ENCODE data around the gene NEBL. TPM values are rescaled to one million over a fixed set of nuclear protein-coding genes. Genes with fewer than 3 reads are reported as not detected.
A peak's percentile ranks its signal among the peaks of the same experiment; 100 is the strongest.

NEBL gene
- total and polyA plus RNA-seq, 9 of the 15 experiments (the other 6 are each of a cell fraction or from before 2014, with no cell fraction given) = 0.82 to 14.6 (median 9.8) TPM

DNA sequence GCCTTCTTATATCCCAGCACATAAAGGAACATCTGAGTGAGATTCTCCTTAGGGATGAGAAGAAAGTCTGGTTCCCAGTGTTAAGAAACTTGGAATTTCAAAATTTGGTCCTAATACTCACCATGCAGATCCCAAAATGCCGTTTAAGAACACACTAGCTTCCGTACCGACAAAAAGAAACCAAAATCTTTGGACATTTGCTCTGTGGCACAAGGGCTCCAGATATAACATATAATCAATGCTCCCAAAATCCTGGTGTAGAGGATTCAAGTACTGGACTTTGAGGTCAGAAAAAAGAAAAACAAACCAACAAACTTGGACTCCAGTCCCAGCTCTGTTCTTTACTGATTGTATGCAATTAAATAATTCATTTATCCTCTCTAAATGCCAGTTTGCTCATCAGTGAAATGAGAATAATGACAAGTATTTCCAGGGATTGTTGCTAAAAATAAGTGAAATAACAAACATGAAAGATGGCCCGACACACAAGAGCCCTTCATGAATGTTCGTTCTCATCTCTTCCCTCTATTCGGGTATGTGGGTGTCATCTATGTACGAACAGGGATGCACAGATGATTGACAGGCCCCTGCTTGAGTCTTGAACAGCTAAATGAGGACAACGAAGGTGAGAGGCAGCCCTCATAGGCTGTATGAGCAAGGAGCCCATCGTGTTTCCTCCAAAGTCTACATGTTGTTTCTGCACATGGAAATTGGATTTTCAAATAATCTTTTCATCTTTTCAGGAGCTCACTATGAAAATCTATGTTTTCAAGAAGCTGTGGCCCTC, 48.6 kb upstream of the NEBL start:
- Histone ChIP-seq H2AFZ (ENCODE audit: low read depth, low read length) (no peak overlapping the region), H3K9me1 (ENCODE audit: control insufficient read depth, insufficient read depth, low read length) (no peaks in the 10 kb centered on the region), H3K9me3 (replicated peaks; ENCODE audit: control insufficient read depth, insufficient read depth, low read depth, low read length) (no peaks in the 10 kb centered on the region), H3K27me3 (ENCODE audit: control insufficient read depth in 2 of 2, insufficient read depth in 2 of 2, low read length in 2 of 2) (no peaks in the 10 kb centered on the region), H3K79me2 (ENCODE audit: control insufficient read depth, insufficient read depth, low read length) (no peaks in the 10 kb centered on the region), H3K27ac (ENCODE audit: extremely low read depth, low read depth, low read length) (no peak overlapping the region), H4K20me1 (replicated peaks; ENCODE audit: control insufficient read depth, insufficient read depth, low read length) (no peaks in the 10 kb centered on the region), H3K4me3 (no peak overlapping the region), H3K4me2 (ENCODE audit: insufficient read depth, low read length) (no peak overlapping the region), H3K4me1 (replicated peaks in 1 of 2; ENCODE audit: control insufficient read depth in 2 of 2, insufficient read depth in 2 of 2, low read length in 2 of 2) (no peaks in the 10 kb centered on the region; a peak in 1 of 5 replicates), H3K36me3 (ENCODE audit: control insufficient read depth, insufficient read depth, low read length) (no peaks in the 10 kb centered on the region), H3K9ac (ENCODE audit: insufficient read depth in 1 of 2, low read depth in 2 of 2, low read length in 2 of 2) (no peak overlapping the region)
- intact Hi-C loops (cut with micrococcal nuclease) (no loop called here), in situ Hi-C loops (cut with MboI) (no loop called here)
- DNase-seq (ENCODE audit: extremely low read depth in 1 of 4, low spot score in 3 of 4) (no peak), ATAC-seq (no peak), FAIRE-seq (no peak)
- TF ChIP-seq HSF4 (CRISPR knock-in tag; IDR thresholded peaks at IDR 0.05; ENCODE audit: borderline replicate concordance) = no peak
- TF ChIP-seq PKNOX1 (IDR thresholded peaks at IDR 0.05) = peak; percentile 65
- ChIA-PET POLR2A (no interaction called here), CTCF (ENCODE audit: low intra/inter-chr PET ratio) (no interaction called here)
- whole genome bisulfite sequencing (ENCODE audit: insufficient coverage, low coverage, missing lambda C conversion rate) = 29% methylated on average over 9 of the region's 9 CpGs
- BruUV-seq (replicated peaks) = no TSS peak

DNA sequence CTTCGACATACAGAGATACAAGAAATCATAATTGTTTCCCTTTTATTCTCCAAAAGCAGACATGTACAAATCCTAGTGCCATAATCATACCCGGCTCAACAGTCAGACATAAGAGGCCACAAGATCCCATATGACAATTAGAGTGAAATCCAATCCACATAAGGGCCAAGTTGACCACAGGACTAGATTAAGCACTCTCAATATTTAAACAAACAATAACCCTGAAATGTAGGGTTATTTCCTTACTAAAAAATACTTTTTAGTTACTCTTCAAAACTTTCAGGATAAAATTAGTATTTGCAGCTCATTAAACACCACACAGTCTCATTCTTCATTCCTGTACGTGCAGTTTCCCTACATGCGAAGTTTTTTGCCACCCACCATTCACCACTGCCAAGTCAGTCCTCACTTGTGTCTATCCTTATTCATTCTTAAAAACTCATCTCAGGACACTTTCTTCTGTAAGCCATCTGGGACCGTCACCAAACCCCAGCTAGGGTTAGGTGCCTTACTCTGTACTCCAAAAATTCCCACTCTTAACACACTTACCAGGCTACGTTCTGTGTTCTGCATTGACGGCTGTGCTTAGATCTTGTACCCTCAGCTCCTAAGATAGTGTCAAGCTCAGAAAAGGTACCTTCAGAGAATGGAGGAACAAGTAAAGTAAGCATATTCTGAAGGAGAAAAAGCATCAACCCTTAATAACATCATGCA, 47.8 kb upstream of the NEBL start:
- Histone ChIP-seq H3K4me1 (replicated peaks in 1 of 2; ENCODE audit: control insufficient read depth in 2 of 2, insufficient read depth in 2 of 2, low read length in 2 of 2) (no peaks in the 10 kb centered on the region; a peak in 1 of 5 replicates), H3K4me2 (ENCODE audit: insufficient read depth, low read length) (no peak overlapping the region), H3K27me3 (ENCODE audit: control insufficient read depth in 2 of 2, insufficient read depth in 2 of 2, low read length in 2 of 2) (no peaks in the 10 kb centered on the region), H3K36me3 (ENCODE audit: control insufficient read depth, insufficient read depth, low read length) (no peaks in the 10 kb centered on the region), H3K4me3 (no peak overlapping the region), H3K79me2 (ENCODE audit: control insufficient read depth, insufficient read depth, low read length) (no peaks in the 10 kb centered on the region), H4K20me1 (replicated peaks; ENCODE audit: control insufficient read depth, insufficient read depth, low read length) (no peaks in the 10 kb centered on the region), H2AFZ (ENCODE audit: low read depth, low read length) (no peak overlapping the region), H3K9ac (ENCODE audit: insufficient read depth in 1 of 2, low read depth in 2 of 2, low read length in 2 of 2) (no peak overlapping the region), H3K9me3 (replicated peaks; ENCODE audit: control insufficient read depth, insufficient read depth, low read depth, low read length) (no peaks in the 10 kb centered on the region), H3K27ac (ENCODE audit: extremely low read depth, low read depth, low read length) (no peak overlapping the region), H3K9me1 (ENCODE audit: control insufficient read depth, insufficient read depth, low read length) (no peaks in the 10 kb centered on the region)
- no peak for ATAC-seq
- CTCF ChIA-PET (ENCODE audit: low intra/inter-chr PET ratio) = no interaction called here
- no TSS peak for BruUV-seq (replicated peaks)
- 40% methylated on average over 7 of the region's 7 CpGs for WGBS (ENCODE audit: insufficient coverage, low coverage, missing lambda C conversion rate)
- intact Hi-C loops (cut with micrococcal nuclease) = no loop called here
- POLR2A ChIA-PET = no interaction called here
- FAIRE-seq = no peak
- in situ Hi-C loops (cut with MboI) = no loop called here
- DNase-seq (ENCODE audit: extremely low read depth in 1 of 4, low spot score in 3 of 4) = no peak
- TF ChIP-seq PCBP2 (IDR thresholded peaks at IDR 0.05; ENCODE audit: low read depth, low read length, poor library complexity, severe bottlenecking) = no peak
- no peak for TF ChIP-seq PHF8 (IDR thresholded peaks at IDR 0.05; ENCODE audit: borderline replicate concordance, low read length)
- TF ChIP-seq, protein P1, sequence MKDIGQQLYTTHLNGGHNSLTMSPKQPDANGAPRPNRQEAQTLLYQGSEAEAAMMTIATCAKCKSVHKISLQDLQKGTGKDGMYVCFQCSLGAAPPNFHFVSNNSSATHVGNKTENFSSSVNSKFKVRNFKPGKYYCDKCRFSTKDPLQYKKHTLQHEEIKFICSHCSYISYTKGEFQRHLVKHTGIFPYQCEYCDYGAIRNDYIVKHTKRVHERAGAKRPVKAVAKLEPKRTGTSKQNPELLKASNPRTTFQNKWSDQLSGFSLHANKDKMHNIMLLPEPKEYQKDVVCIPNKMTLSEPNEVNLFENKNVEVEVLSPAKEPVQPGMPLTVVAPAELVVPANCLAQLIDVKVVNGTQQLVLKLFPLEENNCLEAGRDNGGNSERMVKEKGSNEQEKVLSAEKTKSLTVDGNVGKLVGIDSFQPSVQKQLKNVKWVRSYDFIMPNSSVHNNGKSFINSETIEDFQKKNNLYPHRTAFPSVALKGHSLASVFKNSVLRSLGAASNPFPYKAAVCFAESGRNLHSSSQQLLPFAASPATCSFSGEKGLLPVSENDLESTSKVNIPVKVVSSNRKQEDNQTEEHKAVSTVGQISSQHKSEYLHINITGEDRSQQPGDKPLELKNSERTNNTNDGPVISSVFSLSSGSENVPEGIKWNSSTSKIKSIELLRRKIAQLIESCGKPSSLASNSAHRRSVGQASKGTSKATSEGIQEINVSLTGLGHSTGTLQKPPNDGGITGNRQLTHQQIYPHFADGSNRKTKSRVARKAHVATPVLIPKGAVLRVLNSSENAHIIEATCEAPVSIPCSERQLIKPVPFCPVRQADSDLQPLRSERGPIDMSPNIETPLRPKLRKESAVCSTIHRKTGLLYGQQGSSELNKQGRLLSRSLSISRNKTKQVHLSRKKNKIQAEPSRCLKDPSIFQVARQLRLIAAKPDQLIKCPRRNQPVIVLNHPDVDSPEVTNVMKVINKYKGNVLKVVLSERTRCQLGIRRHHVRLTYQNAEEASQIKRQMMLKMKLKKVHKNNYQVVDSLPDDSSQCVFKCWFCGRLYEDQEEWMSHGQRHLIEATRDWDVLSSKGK (CRISPR knock-in tag; IDR thresholded peaks at IDR 0.05) = no peak
- no peak for TF ChIP-seq ZSCAN32 (CRISPR knock-in tag; IDR thresholded peaks at IDR 0.05)
- no peak for TF ChIP-seq MCM2 (IDR thresholded peaks at IDR 0.05; ENCODE audit: low read depth)
- no peak for TF ChIP-seq THAP7 (CRISPR knock-in tag; IDR thresholded peaks at IDR 0.05)
